ENCODE results near the gene B4GALT3.

Gene B4GALT3

GRCh38 chr1:161128591-161129420, 48.5 kb downstream of the B4GALT3 start:
- DNase-seq (ENCODE audit: low spot score) = no peak

- DNase-seq (ENCODE audit: low spot score) = no peak
Observed at GRCh38 chr1:161127649-161128048, 49.7 kb downstream of the B4GALT3 start.

- no peak for DNase-seq (ENCODE audit: low spot score)
Observed at GRCh38 chr1:161122967-161123366, 54.3 kb downstream of the B4GALT3 start.

DNA sequence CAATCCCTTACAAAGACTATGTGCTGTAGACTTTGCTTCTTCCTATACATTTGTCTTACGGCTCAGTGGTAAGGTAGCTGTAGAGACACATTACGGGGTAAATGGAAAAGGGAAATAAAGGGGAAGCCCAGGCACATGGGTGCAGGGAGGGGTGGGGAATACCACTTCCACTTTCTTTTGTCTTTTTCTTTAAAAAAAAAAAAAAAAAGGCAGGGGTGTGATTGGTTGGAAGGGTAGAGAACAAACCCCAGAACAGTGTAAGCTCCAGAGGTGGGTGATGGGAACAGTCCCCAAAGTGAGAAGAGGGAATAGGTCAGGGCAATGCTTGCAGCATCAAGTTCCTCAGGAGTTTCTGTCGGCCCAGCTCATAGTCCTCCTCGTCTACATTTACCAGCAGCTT, 55.5 kb downstream of the B4GALT3 start:
- DNase-seq (ENCODE audit: low spot score) = no peak
